SHP77 (cell line): ENCODE data around the gene TKTL2.
A peak's percentile ranks its signal among the peaks of the same experiment; 100 is the strongest.

Source experiments
- DNase-seq, 2 experiments: peaks; one replicate each; lab custom pipeline; 2025; lab: John Stamatoyannopoulos, UW

The TKTL2 gene

GRCh38 chr4:163473576-163473975, at the start of gene TKTL2:
TKTL2 (minus strand) TSS chr4:163473754; CDS start chr4:163473734, 20 bp downstream.
- no peak for DNase-seq

GRCh38 chr4:163515198-163515597, 41.6 kb upstream of the TKTL2 start:
- DNase-seq, result no peak

- no peak for DNase-seq
Measured at GRCh38 chr4:163505374-163505773, 31.8 kb upstream of the TKTL2 start.

GRCh38 chr4:163500586-163500985, 27.0 kb upstream of the TKTL2 start:
- DNase-seq, result no peak

GRCh38 chr4:163495900-163496299, 22.3 kb upstream of the TKTL2 start:
- DNase-seq, result no peak

- DNase-seq, result peak; percentile 92 to 93
Measured at GRCh38 chr4:163494360-163495241, 21.0 kb upstream of the TKTL2 start, which contains the start of gene TMA16. TMA16 (plus strand) TSS chr4:163494690; CDS start chr4:163494802, 112 bp downstream.

- no peak for DNase-seq
Measured at GRCh38 chr4:163493643-163494359, 20.2 kb upstream of the TKTL2 start.

- DNase-seq, result peak in 1 of 2 experiments; percentile 31
Measured at GRCh38 chr4:163492951-163493504, 19.5 kb upstream of the TKTL2 start.

GRCh38 chr4:163489929-163490328, 16.4 kb upstream of the TKTL2 start:
- no peak for DNase-seq

GRCh38 chr4:163486321-163486720, 12.8 kb upstream of the TKTL2 start:
- no peak for DNase-seq

GRCh38 chr4:163485589-163485988, 12.0 kb upstream of the TKTL2 start:
- DNase-seq, result no peak

- peak; percentile 20 to 21 for DNase-seq
Measured at GRCh38 chr4:163484906-163485305, 11.4 kb upstream of the TKTL2 start.

- no peak for DNase-seq
Measured at GRCh38 chr4:163482190-163482589, 8.6 kb upstream of the TKTL2 start.

GRCh38 chr4:163476761-163477438, 3.3 kb upstream of the TKTL2 start:
- no peak for DNase-seq

- no peak for DNase-seq
Measured at GRCh38 chr4:163474027-163474426, 473 bp upstream of the TKTL2 start.

- DNase-seq, result no peak
Measured at GRCh38 chr4:163473130-163473529, 424 bp downstream of the TKTL2 start.

GRCh38 chr4:163470391-163470790, 3.2 kb downstream of the TKTL2 start:
- no peak for DNase-seq

GRCh38 chr4:163467082-163467770, 6.3 kb downstream of the TKTL2 start:
- no peak for DNase-seq

GRCh38 chr4:163462556-163462955, 11.0 kb downstream of the TKTL2 start:
- no peak for DNase-seq

GRCh38 chr4:163448540-163449203, 24.9 kb downstream of the TKTL2 start:
- DNase-seq, result no peak

- DNase-seq, result no peak
Measured at GRCh38 chr4:163447481-163447880, 26.1 kb downstream of the TKTL2 start.
